Dendritic cell treated with granulocyte-macrophage colony-stimulating factor and Interleukin-4, amounts not matched to agents 40 ng/mL and 50 ng/mL, for 4 days (primary cell): Measurements from ENCODE around the gene MED1.

Source experiments
- H3K27ac Mint-ChIP-seq: one replicate; pipeline ENCODE4 v1.8.0; 2022; ENCODE audit warnings: mild to moderate bottlenecking, mixed read lengths
- H3K27me3 Mint-ChIP-seq: one replicate; pipeline ENCODE4 v1.8.0; 2022; ENCODE audit warnings: mild to moderate bottlenecking, mixed read lengths
- H3K36me3 Mint-ChIP-seq: one replicate; pipeline ENCODE4 v1.8.0; 2022; ENCODE audit warnings: low read depth, mixed read lengths
- H3K4me1 Mint-ChIP-seq: one replicate; pipeline ENCODE4 v1.8.0; 2022; ENCODE audit warnings: low read depth, mixed read lengths
- H3K4me3 Mint-ChIP-seq: one replicate; pipeline ENCODE4 v1.8.0; 2022; ENCODE audit warnings: mild to moderate bottlenecking, moderate library complexity, mixed read lengths
- H3K9me3 Mint-ChIP-seq: one replicate; pipeline ENCODE4 v1.8.0; 2022; ENCODE audit warnings: mixed read lengths
- intact Hi-C: fragments of 100-400 bp; cut with micrococcal nuclease; formaldehyde crosslinking; loops from one replicate; pipeline ENCODE4 v1.15.0; 2022

Gene MED1

GRCh38 chr17:39365872-39366271 lies 85.2 kb downstream of the MED1 start:
- H3K27ac Mint-ChIP-seq: peak overlapping the region; percentile 33
- H3K27me3 Mint-ChIP-seq: no peaks in the 10 kb centered on the region
- H3K36me3 Mint-ChIP-seq: peaks cover 14% of the 10 kb centered on the region
- H3K4me3 Mint-ChIP-seq: no peak overlapping the region
- intact Hi-C loops: no loop called here
- no peaks in the 10 kb centered on the region for H3K9me3 Mint-ChIP-seq
- H3K4me1 Mint-ChIP-seq: peaks cover 29% of the 10 kb centered on the region

GRCh38 chr17:39365242-39365641 lies 85.8 kb downstream of the MED1 start:
- Mint-ChIP-seq H3K4me3 (no peak overlapping the region), H3K4me1 (peaks cover 35% of the 10 kb centered on the region), H3K9me3 (no peaks in the 10 kb centered on the region), H3K27ac (peak overlapping the region; percentile 33), H3K36me3 (peaks cover 14% of the 10 kb centered on the region), H3K27me3 (no peaks in the 10 kb centered on the region)
- intact Hi-C loops: no loop called here

- Mint-ChIP-seq H3K9me3 (no peaks in the 10 kb centered on the region), H3K4me3 (no peak overlapping the region), H3K4me1 (peaks cover 43% of the 10 kb centered on the region), H3K36me3 (peaks cover 7% of the 10 kb centered on the region), H3K27me3 (no peaks in the 10 kb centered on the region), H3K27ac (peak overlapping the region; percentile 77)
- intact Hi-C loops: loop anchor here (5.0 kb wide), 1 partner anchor 37 kb away; no protein-coding TSS in a partner anchor
These were observed 86.6 kb downstream of the MED1 start for GRCh38 chr17:39364236-39365025.

- peak overlapping the region; percentile 25 for H3K27ac Mint-ChIP-seq
- no peak overlapping the region for H3K4me3 Mint-ChIP-seq
- peaks cover 49% of the 10 kb centered on the region for H3K4me1 Mint-ChIP-seq
- no peaks in the 10 kb centered on the region for H3K27me3 Mint-ChIP-seq
- H3K9me3 Mint-ChIP-seq: no peaks in the 10 kb centered on the region
- no peaks in the 10 kb centered on the region for H3K36me3 Mint-ChIP-seq
- intact Hi-C loops: loop anchor here (5.0 kb wide), 1 partner anchor 34 kb away; no protein-coding TSS in a partner anchor
These were observed 90.0 kb downstream of the MED1 start for GRCh38 chr17:39361064-39361463.

DNA sequence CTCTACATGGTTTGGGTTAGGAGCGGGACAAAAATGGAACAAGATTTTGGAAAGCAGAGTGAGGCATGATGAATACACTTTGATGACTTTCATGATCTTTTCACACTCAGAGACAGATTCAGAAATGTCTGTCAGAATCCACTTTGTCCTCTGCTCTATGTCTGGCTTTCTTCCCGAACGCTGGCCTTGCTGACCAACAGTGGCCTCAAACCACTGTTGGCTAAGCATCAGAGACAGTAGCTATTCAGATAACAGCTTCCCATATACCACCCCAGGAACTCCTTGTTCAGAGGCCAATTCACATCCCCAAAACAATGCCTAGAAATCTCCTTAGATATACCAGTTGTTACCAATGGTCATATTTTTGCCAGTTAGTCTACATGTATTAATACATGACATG lies 90.5 kb downstream of the MED1 start:
- peaks cover 43% of the 10 kb centered on the region for H3K4me1 Mint-ChIP-seq
- H3K27me3 Mint-ChIP-seq: no peaks in the 10 kb centered on the region
- no peak overlapping the region for H3K4me3 Mint-ChIP-seq
- peak overlapping the region; percentile 25 for H3K27ac Mint-ChIP-seq
- no peaks in the 10 kb centered on the region for H3K36me3 Mint-ChIP-seq
- no peaks in the 10 kb centered on the region for H3K9me3 Mint-ChIP-seq
- intact Hi-C loops: loop anchor here (5.0 kb wide), 1 partner anchor 33 kb away; no protein-coding TSS in a partner anchor

- intact Hi-C loops: loop anchor here (5.0 kb wide), 1 partner anchor 33 kb away; no protein-coding TSS in a partner anchor
- Mint-ChIP-seq H3K4me1 (peaks cover 38% of the 10 kb centered on the region), H3K27me3 (no peaks in the 10 kb centered on the region), H3K36me3 (no peaks in the 10 kb centered on the region), H3K4me3 (no peak overlapping the region), H3K27ac (peak overlapping the region; percentile 25), H3K9me3 (no peaks in the 10 kb centered on the region)
These were observed 91.1 kb downstream of the MED1 start for GRCh38 chr17:39359994-39360393.

DNA sequence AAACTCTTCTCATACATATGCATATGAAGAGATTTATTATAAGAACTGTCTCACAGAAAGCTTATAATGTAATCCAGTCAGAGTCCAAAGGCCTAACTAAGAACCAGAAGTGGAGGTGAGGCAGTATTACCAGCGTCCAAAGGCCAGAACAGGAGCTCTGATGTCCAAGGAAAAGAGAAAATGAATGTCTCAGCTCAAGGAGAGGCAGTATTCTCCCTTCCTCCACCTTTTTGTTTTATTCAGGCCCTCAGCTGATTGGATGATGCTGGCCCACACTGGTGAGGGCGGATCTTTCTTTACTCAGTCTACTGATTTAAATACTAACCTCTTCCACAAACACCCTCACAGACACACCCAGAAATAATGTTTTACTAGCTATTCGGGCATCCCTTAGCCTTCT lies 93.1 kb downstream of the MED1 start:
- H3K9me3 Mint-ChIP-seq: no peaks in the 10 kb centered on the region
- no peak overlapping the region for H3K4me3 Mint-ChIP-seq
- peak overlapping the region; percentile 73 for H3K27ac Mint-ChIP-seq
- H3K36me3 Mint-ChIP-seq: no peaks in the 10 kb centered on the region
- H3K27me3 Mint-ChIP-seq: no peaks in the 10 kb centered on the region
- intact Hi-C loops: no loop called here
- peaks cover 37% of the 10 kb centered on the region for H3K4me1 Mint-ChIP-seq

- peaks cover 37% of the 10 kb centered on the region for H3K4me1 Mint-ChIP-seq
- intact Hi-C loops: no loop called here
- H3K36me3 Mint-ChIP-seq: no peaks in the 10 kb centered on the region
- H3K9me3 Mint-ChIP-seq: no peaks in the 10 kb centered on the region
- no peak overlapping the region for H3K4me3 Mint-ChIP-seq
- no peak overlapping the region for H3K27ac Mint-ChIP-seq
- no peaks in the 10 kb centered on the region for H3K27me3 Mint-ChIP-seq
These were observed 93.6 kb downstream of the MED1 start for GRCh38 chr17:39357488-39357887.
